ENCODE results near the gene SORCS1.

The SORCS1 gene

DNA sequence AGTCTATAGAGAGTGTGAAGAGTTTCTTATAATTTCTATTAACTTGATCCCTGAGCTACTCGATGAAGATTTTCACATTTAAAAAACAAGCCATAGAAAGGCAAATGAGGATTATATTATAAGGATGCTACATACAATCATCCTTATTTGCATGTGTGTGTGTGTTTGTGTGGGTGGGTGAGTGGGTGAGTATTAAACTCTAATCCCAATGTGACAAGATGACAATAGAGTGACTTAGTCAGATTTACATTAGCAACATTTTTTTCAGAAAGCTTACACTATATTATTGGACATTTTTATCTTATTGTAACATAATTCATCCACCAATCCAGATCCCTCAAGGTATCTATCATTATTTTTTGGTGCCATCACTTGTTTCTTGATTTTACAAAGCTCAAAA lies 331.7 kb downstream of the SORCS1 start:
- no peaks in the 10 kb centered on the region for H3K36me3 ChIP-seq (ENCODE audit: control insufficient read depth, low read length)
- no peaks in the 10 kb centered on the region for H3K9me2 ChIP-seq (replicated peaks; ENCODE audit: control insufficient read depth, low read length)
- no peak overlapping the region for H3K27ac ChIP-seq (ENCODE audit: low read depth, low read length)
- H3K79me2 ChIP-seq (ENCODE audit: control insufficient read depth, low read length), result no peaks in the 10 kb centered on the region
- H3K9me3 ChIP-seq (ENCODE audit: control insufficient read depth, insufficient read depth, low read length), result no peaks in the 10 kb centered on the region
- no peaks in the 10 kb centered on the region for H3K4me1 ChIP-seq (ENCODE audit: control insufficient read depth, low read length)
- TF ChIP-seq, protein P1, sequence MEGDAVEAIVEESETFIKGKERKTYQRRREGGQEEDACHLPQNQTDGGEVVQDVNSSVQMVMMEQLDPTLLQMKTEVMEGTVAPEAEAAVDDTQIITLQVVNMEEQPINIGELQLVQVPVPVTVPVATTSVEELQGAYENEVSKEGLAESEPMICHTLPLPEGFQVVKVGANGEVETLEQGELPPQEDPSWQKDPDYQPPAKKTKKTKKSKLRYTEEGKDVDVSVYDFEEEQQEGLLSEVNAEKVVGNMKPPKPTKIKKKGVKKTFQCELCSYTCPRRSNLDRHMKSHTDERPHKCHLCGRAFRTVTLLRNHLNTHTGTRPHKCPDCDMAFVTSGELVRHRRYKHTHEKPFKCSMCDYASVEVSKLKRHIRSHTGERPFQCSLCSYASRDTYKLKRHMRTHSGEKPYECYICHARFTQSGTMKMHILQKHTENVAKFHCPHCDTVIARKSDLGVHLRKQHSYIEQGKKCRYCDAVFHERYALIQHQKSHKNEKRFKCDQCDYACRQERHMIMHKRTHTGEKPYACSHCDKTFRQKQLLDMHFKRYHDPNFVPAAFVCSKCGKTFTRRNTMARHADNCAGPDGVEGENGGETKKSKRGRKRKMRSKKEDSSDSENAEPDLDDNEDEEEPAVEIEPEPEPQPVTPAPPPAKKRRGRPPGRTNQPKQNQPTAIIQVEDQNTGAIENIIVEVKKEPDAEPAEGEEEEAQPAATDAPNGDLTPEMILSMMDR (IDR thresholded peaks at IDR 0.05; ENCODE audit: low read depth, low read length, poor library complexity, severe bottlenecking), result no peak
- TF ChIP-seq EZH2phosphoT487 (IDR thresholded peaks at IDR 0.05; ENCODE audit: borderline replicate concordance, low read length), result no peak
- no peak overlapping the region for H3K4me2 ChIP-seq (ENCODE audit: low read length)
- H4K20me1 ChIP-seq (ENCODE audit: control insufficient read depth, insufficient read depth, low read depth, low read length), result no peaks in the 10 kb centered on the region
- H3K4me3 ChIP-seq (ENCODE audit: low read length), result no peak overlapping the region
- H3K27me3 ChIP-seq (ENCODE audit: control insufficient read depth, low read length), result no peaks in the 10 kb centered on the region
- no peaks in the 10 kb centered on the region for H3F3A ChIP-seq (ENCODE audit: control insufficient read depth, insufficient read depth)

DNA sequence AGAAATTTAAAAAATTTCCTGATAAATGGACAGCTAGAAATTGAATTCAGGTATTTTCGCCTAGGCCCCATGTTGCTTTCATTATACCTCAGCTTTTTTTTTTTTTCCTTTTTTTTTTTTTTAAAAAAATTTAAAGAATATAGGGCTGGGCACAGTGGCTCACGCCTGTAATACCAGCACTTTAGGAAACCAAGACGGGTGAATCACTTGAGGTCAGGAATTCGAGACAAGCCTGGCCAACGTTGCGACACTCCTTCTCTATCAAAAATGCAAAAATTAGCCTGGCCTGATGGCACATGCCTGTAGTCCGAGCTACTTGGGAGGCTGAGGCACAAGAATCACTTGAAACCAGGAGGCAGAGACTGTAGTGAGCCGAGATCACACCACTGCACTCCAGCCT lies 334.0 kb downstream of the SORCS1 start:
- Histone ChIP-seq H3K4me2 (ENCODE audit: low read length) (no peak overlapping the region), H3K36me3 (ENCODE audit: control insufficient read depth, low read length) (no peaks in the 10 kb centered on the region), H3K27ac (ENCODE audit: low read depth, low read length) (no peak overlapping the region), H3K79me2 (ENCODE audit: control insufficient read depth, low read length) (no peaks in the 10 kb centered on the region), H3K27me3 (ENCODE audit: control insufficient read depth, low read length) (no peaks in the 10 kb centered on the region), H3K4me1 (ENCODE audit: control insufficient read depth, low read length) (no peaks in the 10 kb centered on the region), H3F3A (ENCODE audit: control insufficient read depth, insufficient read depth) (no peaks in the 10 kb centered on the region), H4K20me1 (ENCODE audit: control insufficient read depth, insufficient read depth, low read depth, low read length) (no peaks in the 10 kb centered on the region), H3K9me2 (replicated peaks; ENCODE audit: control insufficient read depth, low read length) (no peaks in the 10 kb centered on the region), H3K4me3 (ENCODE audit: low read length) (no peak overlapping the region), H3K9me3 (ENCODE audit: control insufficient read depth, insufficient read depth, low read length) (no peaks in the 10 kb centered on the region)
- TF ChIP-seq, protein P1 (IDR thresholded peaks at IDR 0.05; ENCODE audit: low read depth, low read length, poor library complexity, severe bottlenecking), result no peak
- no peak for TF ChIP-seq EZH2phosphoT487 (IDR thresholded peaks at IDR 0.05; ENCODE audit: borderline replicate concordance, low read length)

DNA sequence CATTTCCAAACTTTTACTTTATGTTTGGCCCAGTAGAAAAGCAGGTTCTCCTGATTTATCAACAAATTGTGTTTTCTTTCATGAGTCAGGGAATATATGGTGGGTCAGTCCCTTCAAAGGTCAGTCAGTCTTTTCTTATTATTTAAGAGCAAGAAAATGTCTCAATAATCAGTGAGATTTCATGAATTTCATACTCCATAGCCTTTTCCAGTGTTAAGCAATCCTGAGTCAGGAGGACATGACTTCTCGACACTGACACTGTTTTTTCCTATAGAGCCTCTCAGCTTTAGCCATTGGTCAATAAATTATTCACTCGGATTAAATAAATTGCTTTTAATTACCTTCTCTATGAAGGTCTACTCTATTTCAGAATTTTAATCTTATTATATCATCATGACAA lies 334.5 kb downstream of the SORCS1 start:
- no peaks in the 10 kb centered on the region for H4K20me1 ChIP-seq (ENCODE audit: control insufficient read depth, insufficient read depth, low read depth, low read length)
- H3K79me2 ChIP-seq (ENCODE audit: control insufficient read depth, low read length), result no peaks in the 10 kb centered on the region
- no peaks in the 10 kb centered on the region for H3K27me3 ChIP-seq (ENCODE audit: control insufficient read depth, low read length)
- H3F3A ChIP-seq (ENCODE audit: control insufficient read depth, insufficient read depth), result no peaks in the 10 kb centered on the region
- no peaks in the 10 kb centered on the region for H3K4me1 ChIP-seq (ENCODE audit: control insufficient read depth, low read length)
- no peaks in the 10 kb centered on the region for H3K9me2 ChIP-seq (replicated peaks; ENCODE audit: control insufficient read depth, low read length)
- TF ChIP-seq, protein P1 (IDR thresholded peaks at IDR 0.05; ENCODE audit: low read depth, low read length, poor library complexity, severe bottlenecking), result no peak
- no peak for TF ChIP-seq EZH2phosphoT487 (IDR thresholded peaks at IDR 0.05; ENCODE audit: borderline replicate concordance, low read length)
- no peaks in the 10 kb centered on the region for H3K9me3 ChIP-seq (ENCODE audit: control insufficient read depth, insufficient read depth, low read length)
- H3K4me2 ChIP-seq (ENCODE audit: low read length), result no peak overlapping the region
- no peaks in the 10 kb centered on the region for H3K36me3 ChIP-seq (ENCODE audit: control insufficient read depth, low read length)
- H3K27ac ChIP-seq (ENCODE audit: low read depth, low read length), result no peak overlapping the region
- H3K4me3 ChIP-seq (ENCODE audit: low read length), result no peak overlapping the region

DNA sequence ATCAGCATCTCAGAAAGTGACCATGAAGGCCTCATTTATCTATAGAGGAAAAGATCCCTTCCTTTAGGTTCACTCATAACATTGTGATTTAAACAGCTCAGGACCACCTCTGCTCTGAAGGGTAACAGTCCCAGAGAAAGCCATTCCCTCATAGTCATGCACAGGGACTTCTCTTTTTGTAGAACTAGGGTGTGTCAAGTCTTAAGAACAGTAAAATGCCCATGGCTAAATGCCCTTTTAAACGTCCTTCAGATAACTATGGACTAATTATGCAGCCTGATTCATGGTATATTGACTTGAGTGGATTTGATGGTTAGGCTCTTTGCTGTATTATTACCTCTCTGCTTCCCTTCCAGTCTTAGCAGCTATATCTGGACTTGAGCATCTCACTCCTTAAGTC lies 337.8 kb downstream of the SORCS1 start:
- no peaks in the 10 kb centered on the region for H3K27me3 ChIP-seq (ENCODE audit: control insufficient read depth, low read length)
- no peaks in the 10 kb centered on the region for H4K20me1 ChIP-seq (ENCODE audit: control insufficient read depth, insufficient read depth, low read depth, low read length)
- no peaks in the 10 kb centered on the region for H3K36me3 ChIP-seq (ENCODE audit: control insufficient read depth, low read length)
- no peaks in the 10 kb centered on the region for H3K4me1 ChIP-seq (ENCODE audit: control insufficient read depth, low read length)
- no peaks in the 10 kb centered on the region for H3F3A ChIP-seq (ENCODE audit: control insufficient read depth, insufficient read depth)
- H3K79me2 ChIP-seq (ENCODE audit: control insufficient read depth, low read length), result no peaks in the 10 kb centered on the region
- no peaks in the 10 kb centered on the region for H3K9me2 ChIP-seq (replicated peaks; ENCODE audit: control insufficient read depth, low read length)
- no peaks in the 10 kb centered on the region for H3K9me3 ChIP-seq (ENCODE audit: control insufficient read depth, insufficient read depth, low read length)
- no peak overlapping the region for H3K4me2 ChIP-seq (ENCODE audit: low read length)
- H3K4me3 ChIP-seq (ENCODE audit: low read length), result no peak overlapping the region
- no peak overlapping the region for H3K27ac ChIP-seq (ENCODE audit: low read depth, low read length)
- TF ChIP-seq, protein P1 (IDR thresholded peaks at IDR 0.05; ENCODE audit: low read depth, low read length, poor library complexity, severe bottlenecking), result no peak
- TF ChIP-seq EZH2phosphoT487 (IDR thresholded peaks at IDR 0.05; ENCODE audit: borderline replicate concordance, low read length), result no peak
